Measurements from ENCODE around the gene GALNT9. TPM values are rescaled to one million over a fixed set of nuclear protein-coding genes. Genes with fewer than 3 reads are reported as not detected.

The GALNT9 gene
- total RNA-seq, 1 experiment from 2014 or later = 0.45 TPM

- H3K4me1 ChIP-seq = no peaks in the 10 kb centered on the region
- BruUV-seq (replicated peaks) = no TSS peak
- H3K36me3 ChIP-seq (ENCODE audit: control insufficient read depth, insufficient read depth, low read length) = no peaks in the 10 kb centered on the region
- no peaks in the 10 kb centered on the region for H3K9me3 Mint-ChIP-seq (ENCODE audit: unreplicated experiment)
- ChIA-PET POLR2A (no interaction called here), CTCF (no interaction called here)
- peaks cover 27% of the 10 kb centered on the region for H3K27me3 Mint-ChIP-seq (ENCODE audit: insufficient read depth, unreplicated experiment)
- no peak for TF ChIP-seq CTCF (IDR thresholded peaks at IDR 0.05; ENCODE audit: insufficient read depth in 1 of 2, low read depth in 1 of 2, low read length in 1 of 2, severe bottlenecking in 1 of 2, unreplicated experiment in 1 of 2)
- H3K4me3 ChIP-seq (ENCODE audit: low read depth, low read length) = no peak overlapping the region
- no peak overlapping the region for H3K27ac Mint-ChIP-seq (ENCODE audit: unreplicated experiment)
- H3K27me3 ChIP-seq (replicated peaks; ENCODE audit: control insufficient read depth, insufficient read depth, low read length) = no peaks in the 10 kb centered on the region; the same call in 1 of the 2 replicates
- intact Hi-C loops (cut with micrococcal nuclease; ENCODE audit: unreplicated experiment) = no loop called here
- H3K4me3 Mint-ChIP-seq (ENCODE audit: unreplicated experiment) = no peak overlapping the region
- no peaks in the 10 kb centered on the region for H3K9me3 ChIP-seq
- DNase-seq = no peak
- H3K4me1 Mint-ChIP-seq (ENCODE audit: low read depth, unreplicated experiment) = no peaks in the 10 kb centered on the region
- H3K36me3 Mint-ChIP-seq (ENCODE audit: insufficient read depth, unreplicated experiment) = no peaks in the 10 kb centered on the region
Measured at GRCh38 chr12:132204793-132205270, 124.6 kb downstream of the GALNT9 start.

GRCh38 chr12:132204063-132204792 is 125.2 kb downstream of the GALNT9 start:
- ChIA-PET CTCF (no interaction called here), POLR2A (no interaction called here)
- no peaks in the 10 kb centered on the region for H3K36me3 ChIP-seq (ENCODE audit: control insufficient read depth, insufficient read depth, low read length)
- no peaks in the 10 kb centered on the region for H3K4me1 ChIP-seq
- no peaks in the 10 kb centered on the region; the same call in 1 of the 2 replicates for H3K27me3 ChIP-seq (replicated peaks; ENCODE audit: control insufficient read depth, insufficient read depth, low read length)
- intact Hi-C loops (cut with micrococcal nuclease; ENCODE audit: unreplicated experiment) = no loop called here
- H3K36me3 Mint-ChIP-seq (ENCODE audit: insufficient read depth, unreplicated experiment) = no peaks in the 10 kb centered on the region
- H3K27me3 Mint-ChIP-seq (ENCODE audit: insufficient read depth, unreplicated experiment) = peaks cover 27% of the 10 kb centered on the region
- H3K9me3 Mint-ChIP-seq (ENCODE audit: unreplicated experiment) = no peaks in the 10 kb centered on the region
- H3K4me1 Mint-ChIP-seq (ENCODE audit: low read depth, unreplicated experiment) = no peaks in the 10 kb centered on the region
- H3K27ac Mint-ChIP-seq (ENCODE audit: unreplicated experiment) = no peak overlapping the region
- TF ChIP-seq CTCF (IDR thresholded peaks at IDR 0.05; ENCODE audit: insufficient read depth in 1 of 2, low read depth in 1 of 2, low read length in 1 of 2, severe bottlenecking in 1 of 2, unreplicated experiment in 1 of 2) = no peak
- no peak for DNase-seq
- no peak overlapping the region for H3K4me3 ChIP-seq (ENCODE audit: low read depth, low read length)
- H3K9me3 ChIP-seq = no peaks in the 10 kb centered on the region
- no TSS peak for BruUV-seq (replicated peaks)
- no peak overlapping the region for H3K4me3 Mint-ChIP-seq (ENCODE audit: unreplicated experiment)

GRCh38 chr12:132202929-132203721 is 126.3 kb downstream of the GALNT9 start:
- no TSS peak for BruUV-seq (replicated peaks)
- H3K36me3 Mint-ChIP-seq (ENCODE audit: insufficient read depth, unreplicated experiment) = no peaks in the 10 kb centered on the region
- Histone ChIP-seq H3K36me3 (ENCODE audit: control insufficient read depth, insufficient read depth, low read length) (no peaks in the 10 kb centered on the region), H3K9me3 (no peaks in the 10 kb centered on the region), H3K4me3 (ENCODE audit: low read depth, low read length) (no peak overlapping the region), H3K27me3 (replicated peaks; ENCODE audit: control insufficient read depth, insufficient read depth, low read length) (no peaks in the 10 kb centered on the region; the same call in none of the 2 replicates), H3K4me1 (no peaks in the 10 kb centered on the region)
- intact Hi-C loops (cut with micrococcal nuclease; ENCODE audit: unreplicated experiment) = no loop called here
- no peak for DNase-seq
- CTCF ChIA-PET = no interaction called here
- peaks cover 27% of the 10 kb centered on the region for H3K27me3 Mint-ChIP-seq (ENCODE audit: insufficient read depth, unreplicated experiment)
- H3K4me1 Mint-ChIP-seq (ENCODE audit: low read depth, unreplicated experiment) = no peaks in the 10 kb centered on the region
- TF ChIP-seq CTCF (IDR thresholded peaks at IDR 0.05; ENCODE audit: insufficient read depth in 1 of 2, low read depth in 1 of 2, low read length in 1 of 2, severe bottlenecking in 1 of 2, unreplicated experiment in 1 of 2) = no peak
- no peak overlapping the region for H3K27ac Mint-ChIP-seq (ENCODE audit: unreplicated experiment)
- POLR2A ChIA-PET = no interaction called here
- H3K9me3 Mint-ChIP-seq (ENCODE audit: unreplicated experiment) = no peaks in the 10 kb centered on the region
- no peak overlapping the region for H3K4me3 Mint-ChIP-seq (ENCODE audit: unreplicated experiment)
